Measurements from ENCODE around the gene OR6B3.
"Not testable (repeated sequence)": the region's sequence is repeated elsewhere in the genome, so short reads cannot be mapped to it uniquely, and the experiment has no call there.

The OR6B3 gene

GRCh38 chr2:240044096-240044495 lies 9.2 kb downstream of the OR6B3 start:
- DNase-seq (ENCODE audit: low read depth): not testable (repeated sequence)

GRCh38 chr2:240043279-240043989 lies 9.9 kb downstream of the OR6B3 start:
- no peak for DNase-seq (ENCODE audit: low read depth)

GRCh38 chr2:240042740-240043139 lies 10.6 kb downstream of the OR6B3 start:
- DNase-seq (ENCODE audit: low read depth): no peak

GRCh38 chr2:240041363-240041762 lies 12.0 kb downstream of the OR6B3 start:
- no peak for DNase-seq (ENCODE audit: low read depth)

GRCh38 chr2:240037358-240037757 lies 16.0 kb downstream of the OR6B3 start:
- no peak for DNase-seq (ENCODE audit: low read depth)

- DNase-seq (ENCODE audit: low read depth): no peak
These were observed 20.0 kb downstream of the OR6B3 start for GRCh38 chr2:240033330-240033678.

GRCh38 chr2:240032406-240033329 lies 20.7 kb downstream of the OR6B3 start:
- DNase-seq (ENCODE audit: low read depth): no peak

GRCh38 chr2:240030379-240031094 lies 22.8 kb downstream of the OR6B3 start, which contains the start of gene OR6B2:
TSS of gene OR6B2 (minus strand) at chr2:240030429. CDS start at chr2:240030429, 0 bp downstream.
- DNase-seq (ENCODE audit: low read depth): no peak

GRCh38 chr2:240024766-240025165 lies 28.6 kb downstream of the OR6B3 start:
- no peak for DNase-seq (ENCODE audit: low read depth)

- DNase-seq (ENCODE audit: low read depth): no peak
These were observed 29.5 kb downstream of the OR6B3 start for GRCh38 chr2:240023792-240024191.

GRCh38 chr2:240021488-240022104 lies 31.7 kb downstream of the OR6B3 start:
- DNase-seq (ENCODE audit: low read depth): no peak

GRCh38 chr2:240018071-240018750 lies 35.1 kb downstream of the OR6B3 start:
- no peak for DNase-seq (ENCODE audit: low read depth)

GRCh38 chr2:240014327-240014726 lies 39.0 kb downstream of the OR6B3 start:
- no peak for DNase-seq (ENCODE audit: low read depth)

- DNase-seq (ENCODE audit: low read depth): no peak
These were observed 40.0 kb downstream of the OR6B3 start for GRCh38 chr2:240013343-240013742.

GRCh38 chr2:240002983-240003382 lies 50.3 kb downstream of the OR6B3 start:
- no peak for DNase-seq (ENCODE audit: low read depth)

- no peak for DNase-seq (ENCODE audit: low read depth)
These were observed 52.6 kb downstream of the OR6B3 start for GRCh38 chr2:240000671-240001070.

GRCh38 chr2:239997686-239998409 lies 55.5 kb downstream of the OR6B3 start:
- DNase-seq (ENCODE audit: low read depth): no peak
